GM21360 (cell line): ENCODE results near the gene EXD2.
"Not testable (repeated sequence)": the region's sequence is repeated elsewhere in the genome, so short reads cannot be mapped to it uniquely, and the experiment has no call there.

Experiments
- ATAC-seq: cut with Tn5 transposase; IDR thresholded peaks from one replicate; pipeline ENCODE4 v1.9.1; 2021; ENCODE audit warnings: mild to moderate bottlenecking, moderate library complexity; ENCODE audit not compliant: unreplicated experiment

Gene EXD2

GRCh38 chr14:69191340-69192111 lies at the start of gene EXD2:
Gene EXD2, plus strand, starts transcription at chr14:69191498. Its CDS starts 17,973 bp downstream, at chr14:69209471.
- ATAC-seq = peak; percentile 84

- ATAC-seq = no peak
These were observed 49.7 kb upstream of the EXD2 start for GRCh38 chr14:69141550-69141949.

- no peak for ATAC-seq
These were observed 49.2 kb upstream of the EXD2 start for GRCh38 chr14:69142101-69142500.

GRCh38 chr14:69149461-69150244 lies 41.6 kb upstream of the EXD2 start:
- no peak for ATAC-seq

- peak; percentile 47 for ATAC-seq
These were observed 39.7 kb upstream of the EXD2 start for GRCh38 chr14:69151458-69152180.

GRCh38 chr14:69152181-69152901 lies 39.0 kb upstream of the EXD2 start:
- ATAC-seq = no peak

- no peak for ATAC-seq
These were observed 38.5 kb upstream of the EXD2 start, which contains the start of gene DCAF5 for GRCh38 chr14:69152902-69153151. Gene DCAF5, minus strand, starts transcription at chr14:69153119. Its CDS starts 141 bp downstream, at chr14:69152978.

- ATAC-seq = peak; percentile 80
These were observed 38.0 kb upstream of the EXD2 start for GRCh38 chr14:69153152-69153872.

- no peak for ATAC-seq
These were observed 37.4 kb upstream of the EXD2 start for GRCh38 chr14:69153873-69154270.

GRCh38 chr14:69154779-69155178 lies 36.5 kb upstream of the EXD2 start:
- no peak for ATAC-seq

GRCh38 chr14:69156224-69156623 lies 35.1 kb upstream of the EXD2 start:
- ATAC-seq = no peak

GRCh38 chr14:69161590-69161989 lies 29.7 kb upstream of the EXD2 start:
- ATAC-seq = no peak

- ATAC-seq = not testable (repeated sequence)
These were observed 25.5 kb upstream of the EXD2 start for GRCh38 chr14:69165787-69166186.

GRCh38 chr14:69170839-69171238 lies 20.5 kb upstream of the EXD2 start:
- no peak for ATAC-seq

- ATAC-seq = no peak
These were observed 19.7 kb upstream of the EXD2 start for GRCh38 chr14:69171569-69171968.

- ATAC-seq = no peak
These were observed 16.2 kb upstream of the EXD2 start for GRCh38 chr14:69175130-69175529.

GRCh38 chr14:69181491-69181890 lies 9.8 kb upstream of the EXD2 start:
- ATAC-seq = no peak

GRCh38 chr14:69182580-69182979 lies 8.7 kb upstream of the EXD2 start:
- not testable (repeated sequence) for ATAC-seq

GRCh38 chr14:69183735-69184134 lies 7.6 kb upstream of the EXD2 start:
- ATAC-seq = no peak

- no peak for ATAC-seq
These were observed 1.1 kb upstream of the EXD2 start for GRCh38 chr14:69190191-69190590.
